K562 (cell line): ENCODE measurements around the gene HIRIP3. TPM values are rescaled to one million over a fixed set of nuclear protein-coding genes. Genes with fewer than 3 reads are reported as not detected.

ENCODE experiments used
- CBX1 ChIP-seq: sonication (generic); IDR thresholded peaks from 2 replicates; pipeline ENCODE4 v1.6.1; 2016; ENCODE audit warnings: antibody characterized with exemption, low read depth, mild to moderate bottlenecking
- HDAC6 ChIP-seq: IDR thresholded peaks from 2 replicates; pipeline ENCODE4 v1.6.1; 2012; ENCODE audit warnings: low read depth, mild to moderate bottlenecking, control low read depth, inconsistent platforms, low read length, moderate library complexity
- KLF13 ChIP-seq: fragments of 450-650 bp; IDR thresholded peaks from 2 replicates; pipeline ENCODE4 v1.6.1; 2016; ENCODE audit warnings: missing genetic modification characterization, low read depth, mild to moderate bottlenecking, missing compliant biosample characterization, moderate library complexity, borderline replicate concordance
- MCM3 ChIP-seq: fragments of 450-650 bp; IDR thresholded peaks from 2 replicates; pipeline ENCODE4 v1.6.1; 2016
- NR2F6 ChIP-seq: fragments of 450-650 bp; formaldehyde crosslinking; IDR thresholded peaks from 2 replicates; pipeline ENCODE4 v1.4.0; 2020; ENCODE audit warnings: mild to moderate bottlenecking
- RFX1 ChIP-seq: fragments of 450-650 bp; IDR thresholded peaks from 2 replicates; pipeline ENCODE4 v1.6.1; 2016; ENCODE audit warnings: mild to moderate bottlenecking, moderate library complexity
- RFX5 ChIP-seq: IDR thresholded peaks from 2 replicates; pipeline ENCODE4 v1.6.1; 2011; ENCODE audit warnings: low read depth, mild to moderate bottlenecking, improper control_type of control experiment, low read length
- SMARCC2 ChIP-seq: fragments of 450-650 bp; IDR thresholded peaks from 2 replicates; pipeline ENCODE4 v1.6.1; 2017; ENCODE audit warnings: antibody characterized with exemption, moderate library complexity, mild to moderate bottlenecking, low read depth
- ZNF431 ChIP-seq: sonication (generic); formaldehyde crosslinking; IDR thresholded peaks from 2 replicates; pipeline ENCODE4 v1.8.0; 2022; ENCODE audit warnings: mild to moderate bottlenecking, missing genetic modification reagents
- ZNF766 ChIP-seq: fragments of 200-800 bp; sonication (Bioruptor generic); conservative IDR thresholded peaks from 2 replicates; pipeline ENCODE4 v1.6.1; 2016; ENCODE audit warnings: missing genetic modification characterization, missing compliant biosample characterization
- polyA plus RNA-seq, 8 experiments: library from polyadenylated mRNA; depleted of rRNA in 4 of 8; stranded (reverse) in 5 of 8; unstranded in 3 of 8; fragments of >200 nt; fragmentation: Nextera tagmentation in 2 of 8; fragmentation: Illumina TruSeq in 1 of 8; extraction: Ambion mirVana in 2 of 8; extraction: Trizol in 1 of 8; gene quantifications; 2 replicates each; pipeline versions ENCODE4 v1.2.1 to v1.2.3, GENCODE V29; 2011 to 2014; ENCODE audit warnings: inconsistent platforms in 1 of 8, missing spikeins in 1 of 8
- total RNA-seq, 7 experiments: library from RNA; depleted of rRNA in 6 of 7; stranded (reverse); fragments of >200 nt in 6 of 7; fragmentation: Illumina TruSeq in 2 of 7; extraction: Trizol in 2 of 7; gene quantifications; 2 replicates each; pipeline versions ENCODE4 v1.2.1 to v1.2.3, GENCODE V29; 2011 to 2021; ENCODE audit warnings: low replicate concordance in 1 of 7
- TF ChIP-seq, protein P1 (sequence below): fragments of 200-800 bp; sonication (Bioruptor generic); IDR thresholded peaks from 2 replicates; pipeline ENCODE4 v1.6.1; 2017; ENCODE audit warnings: missing genetic modification characterization, missing compliant biosample characterization
- TF ChIP-seq, protein P2 (sequence below): sonication (generic); formaldehyde crosslinking; IDR thresholded peaks from 2 replicates; pipeline ENCODE4 v1.8.1; 2023; ENCODE audit warnings: mild to moderate bottlenecking, missing genetic modification reagents, moderate library complexity
- TF ChIP-seq, protein P3 (sequence below): sonication (generic); IDR thresholded peaks from 2 replicates; pipeline ENCODE4 v1.6.1; 2016
- TF ChIP-seq, protein P4 (sequence below): sonication (generic); formaldehyde crosslinking; IDR thresholded peaks from 2 replicates; pipeline ENCODE4 v1.8.1; 2023; ENCODE audit warnings: mild to moderate bottlenecking, missing genetic modification reagents
- TF ChIP-seq, protein P5 (sequence below): fragments of 250-450 bp; sonication (Bioruptor Pico); IDR thresholded peaks from 2 replicates; pipeline ENCODE4 v1.8.0; 2021; ENCODE audit warnings: moderate library complexity, mild to moderate bottlenecking, inconsistent platforms
- TF ChIP-seq, protein P6 (sequence below): IDR thresholded peaks from 2 replicates; pipeline ENCODE4 v1.6.1; 2016; ENCODE audit warnings: missing genetic modification characterization, missing compliant biosample characterization
- TF ChIP-seq, protein P7 (sequence below): fragments of 250-450 bp; sonication (Bioruptor Pico); IDR thresholded peaks from 2 replicates; pipeline ENCODE4 v1.8.0; 2021; ENCODE audit warnings: moderate library complexity, mild to moderate bottlenecking, inconsistent platforms

Gene HIRIP3
- total and polyA plus RNA-seq, 9 of the 15 experiments (the other 6 are each of a cell fraction or from before 2014, with no cell fraction given), result 3.3 to 38.2 (median 18.2) TPM

DNA sequence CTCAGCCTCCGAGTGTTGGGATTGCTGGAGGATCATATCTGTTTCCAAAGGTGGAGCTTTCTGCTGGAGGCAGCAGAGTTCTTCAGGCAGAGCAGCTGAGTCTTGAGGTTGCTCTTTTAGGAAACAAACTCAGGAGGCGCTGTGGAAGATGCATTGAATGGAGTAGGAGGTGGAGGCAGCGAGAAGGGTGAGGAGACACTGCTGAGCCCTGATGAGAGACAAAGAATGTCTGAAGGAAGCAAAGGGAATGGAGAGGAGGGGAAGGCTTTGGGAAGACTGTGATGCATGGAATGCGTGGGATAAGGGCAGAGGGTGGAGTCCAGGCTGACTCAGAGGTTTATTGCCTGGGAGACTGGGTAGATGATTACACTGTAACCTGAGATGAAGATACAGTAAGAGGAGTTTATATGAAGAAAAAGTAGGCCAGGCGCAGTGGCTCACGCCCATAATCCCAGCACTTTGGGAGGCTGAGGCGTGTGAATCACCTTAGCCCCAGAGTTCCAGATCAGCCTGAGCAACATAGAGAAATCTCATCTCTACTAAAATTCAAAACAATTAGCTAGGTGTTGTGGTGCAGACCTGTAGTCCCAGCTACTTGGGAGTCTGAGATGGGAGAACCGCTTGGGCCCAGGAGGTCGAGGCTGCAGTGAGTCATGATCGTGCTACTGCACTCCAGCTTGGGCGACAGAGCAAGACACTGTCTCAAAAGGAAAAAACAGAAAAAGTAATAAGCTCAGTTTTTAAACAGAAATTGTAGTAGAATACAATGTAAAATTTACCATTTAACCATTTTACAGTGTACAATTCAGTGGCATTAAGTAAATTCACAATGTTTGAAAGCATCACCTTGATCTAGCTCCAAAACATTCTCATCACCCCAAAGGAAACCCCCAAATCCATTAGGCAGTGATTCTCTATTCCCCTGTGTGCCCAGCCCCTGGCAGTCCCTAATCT lies 51.3 kb downstream of the HIRIP3 start (continued):
- TF ChIP-seq, protein P1, sequence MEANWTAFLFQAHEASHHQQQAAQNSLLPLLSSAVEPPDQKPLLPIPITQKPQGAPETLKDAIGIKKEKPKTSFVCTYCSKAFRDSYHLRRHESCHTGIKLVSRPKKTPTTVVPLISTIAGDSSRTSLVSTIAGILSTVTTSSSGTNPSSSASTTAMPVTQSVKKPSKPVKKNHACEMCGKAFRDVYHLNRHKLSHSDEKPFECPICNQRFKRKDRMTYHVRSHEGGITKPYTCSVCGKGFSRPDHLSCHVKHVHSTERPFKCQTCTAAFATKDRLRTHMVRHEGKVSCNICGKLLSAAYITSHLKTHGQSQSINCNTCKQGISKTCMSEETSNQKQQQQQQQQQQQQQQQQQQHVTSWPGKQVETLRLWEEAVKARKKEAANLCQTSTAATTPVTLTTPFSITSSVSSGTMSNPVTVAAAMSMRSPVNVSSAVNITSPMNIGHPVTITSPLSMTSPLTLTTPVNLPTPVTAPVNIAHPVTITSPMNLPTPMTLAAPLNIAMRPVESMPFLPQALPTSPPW, result no peak
- TF ChIP-seq RFX5 (no peak), CBX1 (0 out of 2 replicates have a peak, but pooled peaks have one; percentile 45), HDAC6 (no peak), RFX1 (peak; percentile 72), SMARCC2 (no peak), NR2F6 (CRISPR knock-in tag) (no peak), ZNF431 (CRISPR knock-in tag) (no peak), KLF13 (tag) (no peak), ZNF766 (CRISPR knock-in tag) (peak; percentile 84), MCM3 (no peak)
- TF ChIP-seq, protein P2, sequence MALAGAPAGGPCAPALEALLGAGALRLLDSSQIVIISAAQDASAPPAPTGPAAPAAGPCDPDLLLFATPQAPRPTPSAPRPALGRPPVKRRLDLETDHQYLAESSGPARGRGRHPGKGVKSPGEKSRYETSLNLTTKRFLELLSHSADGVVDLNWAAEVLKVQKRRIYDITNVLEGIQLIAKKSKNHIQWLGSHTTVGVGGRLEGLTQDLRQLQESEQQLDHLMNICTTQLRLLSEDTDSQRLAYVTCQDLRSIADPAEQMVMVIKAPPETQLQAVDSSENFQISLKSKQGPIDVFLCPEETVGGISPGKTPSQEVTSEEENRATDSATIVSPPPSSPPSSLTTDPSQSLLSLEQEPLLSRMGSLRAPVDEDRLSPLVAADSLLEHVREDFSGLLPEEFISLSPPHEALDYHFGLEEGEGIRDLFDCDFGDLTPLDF (CRISPR knock-in tag), result no peak
- TF ChIP-seq, protein P3, sequence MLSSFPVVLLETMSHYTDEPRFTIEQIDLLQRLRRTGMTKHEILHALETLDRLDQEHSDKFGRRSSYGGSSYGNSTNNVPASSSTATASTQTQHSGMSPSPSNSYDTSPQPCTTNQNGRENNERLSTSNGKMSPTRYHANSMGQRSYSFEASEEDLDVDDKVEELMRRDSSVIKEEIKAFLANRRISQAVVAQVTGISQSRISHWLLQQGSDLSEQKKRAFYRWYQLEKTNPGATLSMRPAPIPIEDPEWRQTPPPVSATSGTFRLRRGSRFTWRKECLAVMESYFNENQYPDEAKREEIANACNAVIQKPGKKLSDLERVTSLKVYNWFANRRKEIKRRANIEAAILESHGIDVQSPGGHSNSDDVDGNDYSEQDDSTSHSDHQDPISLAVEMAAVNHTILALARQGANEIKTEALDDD, result no peak; the same call in 1 of the 2 replicates
- TF ChIP-seq, protein P4, sequence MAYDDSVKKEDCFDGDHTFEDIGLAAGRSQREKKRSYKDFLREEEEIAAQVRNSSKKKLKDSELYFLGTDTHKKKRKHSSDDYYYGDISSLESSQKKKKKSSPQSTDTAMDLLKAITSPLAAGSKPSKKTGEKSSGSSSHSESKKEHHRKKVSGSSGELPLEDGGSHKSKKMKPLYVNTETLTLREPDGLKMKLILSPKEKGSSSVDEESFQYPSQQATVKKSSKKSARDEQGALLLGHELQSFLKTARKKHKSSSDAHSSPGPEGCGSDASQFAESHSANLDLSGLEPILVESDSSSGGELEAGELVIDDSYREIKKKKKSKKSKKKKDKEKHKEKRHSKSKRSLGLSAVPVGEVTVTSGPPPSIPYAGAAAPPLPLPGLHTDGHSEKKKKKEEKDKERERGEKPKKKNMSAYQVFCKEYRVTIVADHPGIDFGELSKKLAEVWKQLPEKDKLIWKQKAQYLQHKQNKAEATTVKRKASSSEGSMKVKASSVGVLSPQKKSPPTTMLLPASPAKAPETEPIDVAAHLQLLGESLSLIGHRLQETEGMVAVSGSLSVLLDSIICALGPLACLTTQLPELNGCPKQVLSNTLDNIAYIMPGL (CRISPR knock-in tag), result no peak
- TF ChIP-seq, protein P5, sequence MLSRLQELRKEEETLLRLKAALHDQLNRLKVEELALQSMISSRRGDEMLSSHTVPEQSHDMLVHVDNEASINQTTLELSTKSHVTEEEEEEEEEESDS, result no peak
- TF ChIP-seq, protein P6, sequence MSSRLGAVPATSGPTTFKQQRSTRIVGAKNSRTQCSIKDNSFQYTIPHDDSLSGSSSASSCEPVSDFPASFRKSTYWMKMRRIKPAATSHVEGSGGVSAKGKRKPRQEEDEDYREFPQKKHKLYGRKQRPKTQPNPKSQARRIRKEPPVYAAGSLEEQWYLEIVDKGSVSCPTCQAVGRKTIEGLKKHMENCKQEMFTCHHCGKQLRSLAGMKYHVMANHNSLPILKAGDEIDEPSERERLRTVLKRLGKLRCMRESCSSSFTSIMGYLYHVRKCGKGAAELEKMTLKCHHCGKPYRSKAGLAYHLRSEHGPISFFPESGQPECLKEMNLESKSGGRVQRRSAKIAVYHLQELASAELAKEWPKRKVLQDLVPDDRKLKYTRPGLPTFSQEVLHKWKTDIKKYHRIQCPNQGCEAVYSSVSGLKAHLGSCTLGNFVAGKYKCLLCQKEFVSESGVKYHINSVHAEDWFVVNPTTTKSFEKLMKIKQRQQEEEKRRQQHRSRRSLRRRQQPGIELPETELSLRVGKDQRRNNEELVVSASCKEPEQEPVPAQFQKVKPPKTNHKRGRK, result no peak
- TF ChIP-seq, protein P7, sequence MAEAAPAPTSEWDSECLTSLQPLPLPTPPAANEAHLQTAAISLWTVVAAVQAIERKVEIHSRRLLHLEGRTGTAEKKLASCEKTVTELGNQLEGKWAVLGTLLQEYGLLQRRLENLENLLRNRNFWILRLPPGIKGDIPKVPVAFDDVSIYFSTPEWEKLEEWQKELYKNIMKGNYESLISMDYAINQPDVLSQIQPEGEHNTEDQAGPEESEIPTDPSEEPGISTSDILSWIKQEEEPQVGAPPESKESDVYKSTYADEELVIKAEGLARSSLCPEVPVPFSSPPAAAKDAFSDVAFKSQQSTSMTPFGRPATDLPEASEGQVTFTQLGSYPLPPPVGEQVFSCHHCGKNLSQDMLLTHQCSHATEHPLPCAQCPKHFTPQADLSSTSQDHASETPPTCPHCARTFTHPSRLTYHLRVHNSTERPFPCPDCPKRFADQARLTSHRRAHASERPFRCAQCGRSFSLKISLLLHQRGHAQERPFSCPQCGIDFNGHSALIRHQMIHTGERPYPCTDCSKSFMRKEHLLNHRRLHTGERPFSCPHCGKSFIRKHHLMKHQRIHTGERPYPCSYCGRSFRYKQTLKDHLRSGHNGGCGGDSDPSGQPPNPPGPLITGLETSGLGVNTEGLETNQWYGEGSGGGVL (CRISPR knock-in tag), result no peak
